Endothelial cell of umbilical vein (primary cell): Measurements from ENCODE around the gene HDAC4. TPM values are rescaled to one million over a fixed set of nuclear protein-coding genes. Genes with fewer than 3 reads are reported as not detected.

Source experiments
- BruUV-seq: library from RNA; stranded (reverse); fragments of 400-500 nt; replicated peaks from 2 replicates; lab custom pipeline; 2021; lab: Mats Ljungman, UMichigan
- CTCF ChIA-PET: fragments of 300-600, 350-600 bp; sonication (Branson Sonifier 250); formaldehyde crosslinking; loops from one replicate; lab custom pipeline; 2021; ENCODE audit warnings: antibody characterized with exemption, inconsistent platforms; lab: Charles Lee
- POLR2A ChIA-PET: fragments of 300-600, 350-600 bp; sonication (Branson Sonifier 250); formaldehyde crosslinking; loops from one replicate; lab custom pipeline; 2021; ENCODE audit warnings: antibody characterized with exemption, inconsistent platforms; lab: Charles Lee
- DNase-seq: peaks from one replicate; pipeline ENCODE4 v3.0.0-alpha.2; 2011; ENCODE audit warnings: low read depth, low spot score
- FAIRE-seq: peaks from 2 replicates; lab custom pipeline; 2011; peaks lifted over from hg19 to GRCh38; lab: Jason Lieb, UNC
- H2AFZ ChIP-seq: 2 replicates; pipeline ENCODE4 v1.6.0; 2012; ENCODE audit warnings: low read depth, low read length, control low read depth, inconsistent platforms
- H3K27ac ChIP-seq: 2 replicates; pipeline ENCODE4 v1.5.1; 2011; ENCODE audit warnings: low read depth, mild to moderate bottlenecking, control low read depth, low read length, moderate library complexity; ENCODE audit not compliant: insufficient read depth
- H3K27me3 ChIP-seq, 2 experiments: 2 replicates each; pipeline versions ENCODE4 v1.6.0 to v1.6.1; 2011; ENCODE audit warnings: low read length in 2 of 2, mixed read lengths in 1 of 2; ENCODE audit not compliant: control insufficient read depth in 2 of 2, insufficient read depth in 2 of 2
- H3K36me3 ChIP-seq, 2 experiments: 2 replicates in 1 of 2; 3 replicates in 1 of 2; pipeline ENCODE4 v1.5.1; 2011; ENCODE audit warnings: low read length in 2 of 2, mild to moderate bottlenecking in 1 of 2, moderate library complexity in 1 of 2; ENCODE audit not compliant: control insufficient read depth in 2 of 2, insufficient read depth in 2 of 2; ENCODE audit errors: extremely low read depth in 1 of 2
- H3K4me1 ChIP-seq: 3 replicates; pipeline ENCODE4 v1.5.1; 2011; ENCODE audit warnings: mild to moderate bottlenecking, low read length; ENCODE audit not compliant: control insufficient read depth, insufficient read depth; ENCODE audit errors: extremely low read depth
- H3K4me2 ChIP-seq: 2 replicates; pipeline ENCODE4 v1.6.1; 2011; ENCODE audit warnings: low read length, control low read depth, mixed read lengths; ENCODE audit not compliant: insufficient read depth
- H3K4me3 ChIP-seq, 3 experiments: fragments of 200-600 bp in 1 of 3; sonication (generic), shearing (Covaris generic) in 1 of 3; replicated peaks in 1 of 3; 2 replicates each; pipeline ENCODE4 v1.5.1; 2011 to 2016; ENCODE audit warnings: control low read depth in 3 of 3, low read length in 3 of 3, mild to moderate bottlenecking in 2 of 3, inconsistent platforms in 1 of 3, low read depth in 1 of 3, moderate library complexity in 1 of 3; ENCODE audit not compliant: insufficient read depth in 1 of 3
- H3K79me2 ChIP-seq: 2 replicates; pipeline ENCODE4 v1.6.0; 2012; ENCODE audit warnings: low read length, inconsistent platforms; ENCODE audit not compliant: control insufficient read depth, insufficient read depth
- H3K9ac ChIP-seq: replicated peaks from 2 replicates; pipeline ENCODE3; 2011; ENCODE audit warnings: low read length, control low read depth; ENCODE audit not compliant: insufficient read depth; ENCODE audit errors: extremely low read depth
- H3K9me1 ChIP-seq: replicated peaks from 3 replicates; pipeline ENCODE4 v1.6.0; 2011; ENCODE audit warnings: mild to moderate bottlenecking, low read length; ENCODE audit not compliant: control insufficient read depth, insufficient read depth; ENCODE audit errors: extremely low read depth
- H3K9me3 ChIP-seq: replicated peaks from 2 replicates; pipeline ENCODE4 v1.5.1; 2012; ENCODE audit warnings: low read length, inconsistent platforms; ENCODE audit not compliant: control insufficient read depth, insufficient read depth
- H4K20me1 ChIP-seq: replicated peaks from 2 replicates; pipeline ENCODE3; 2011; ENCODE audit warnings: mild to moderate bottlenecking, low read length; ENCODE audit not compliant: control insufficient read depth, insufficient read depth; ENCODE audit errors: extremely low read depth
- EZH2 ChIP-seq: IDR thresholded peaks from 2 replicates; pipeline ENCODE4 v1.6.1; 2012; ENCODE audit warnings: borderline replicate concordance, low read depth, mild to moderate bottlenecking, moderate library complexity, low read length, inconsistent platforms; ENCODE audit not compliant: severe bottlenecking
- FOS ChIP-seq: IDR thresholded peaks from 2 replicates; pipeline ENCODE4 v1.6.1; 2011; ENCODE audit warnings: mild to moderate bottlenecking, low read length, moderate library complexity, borderline replicate concordance; ENCODE audit not compliant: insufficient read depth
- GATA2 ChIP-seq: IDR thresholded peaks from 2 replicates; pipeline ENCODE4 v1.7.0; 2011; ENCODE audit warnings: low read depth, mild to moderate bottlenecking, moderate library complexity, mixed read lengths, low read length; ENCODE audit not compliant: insufficient read length, insufficient read depth
- JUN ChIP-seq: IDR thresholded peaks from 2 replicates; pipeline ENCODE4 v1.6.1; 2011; ENCODE audit warnings: borderline replicate concordance, low read depth; ENCODE audit not compliant: insufficient read length, insufficient read depth
- MYC ChIP-seq: IDR thresholded peaks from one replicate; pipeline ENCODE4 v1.6.1; 2011; ENCODE audit warnings: mild to moderate bottlenecking, low read depth, low read length
- POLR2A ChIP-seq: IDR thresholded peaks from 2 replicates; pipeline ENCODE4 v1.6.1; 2012; ENCODE audit warnings: low read depth, mild to moderate bottlenecking, control low read depth, low read length
- POLR2AphosphoS5 ChIP-seq: IDR thresholded peaks from 2 replicates; pipeline ENCODE4 v1.6.1; 2012; ENCODE audit warnings: low read depth, mild to moderate bottlenecking, control low read depth, low read length, moderate library complexity; ENCODE audit not compliant: insufficient read depth
- dilution Hi-C: fragments of 300-500 bp; cut with MboI; formaldehyde crosslinking; loops from one replicate; pipeline ENCODE4 v1.15.0; 2019; ENCODE audit warnings: low sequenced_read_pairs; ENCODE audit not compliant: extremely low pct_ligation_motif_present
- intact Hi-C: fragments of 100-400 bp; cut with micrococcal nuclease; formaldehyde crosslinking; loops from one replicate; pipeline ENCODE4 v1.10.0; 2022
- polyA plus RNA-seq, 4 experiments: library from polyadenylated mRNA; depleted of rRNA in 3 of 4; stranded (reverse) in 3 of 4; unstranded in 1 of 4; fragments of >200 nt; gene quantifications; 2 replicates each; pipeline versions ENCODE4 v1.2.1 to v1.2.3, GENCODE V29; 2011 to 2012; ENCODE audit warnings: missing spikeins in 1 of 4
- total RNA-seq: library from RNA; stranded (reverse); gene quantifications from 2 replicates; pipeline ENCODE4 v1.2.3, GENCODE V29; 2021
- TF ChIP-seq, protein P1 (sequence below), 2 donors: IDR thresholded peaks; 1 replicate in 1 of 2; 2 replicates in 1 of 2; pipeline ENCODE4 v1.5.1; 2011; ENCODE audit warnings: low read length in 2 of 2, mild to moderate bottlenecking in 2 of 2, moderate library complexity in 2 of 2, control low read depth in 1 of 2, inconsistent platforms in 1 of 2, low read depth in 1 of 2; ENCODE audit not compliant: insufficient read depth in 1 of 2; ENCODE audit errors: extremely low read depth in 1 of 2
- TF ChIP-seq, protein P2 (sequence below): IDR thresholded peaks from 2 replicates; pipeline ENCODE4 v1.6.1; 2011; ENCODE audit not compliant: insufficient read depth, insufficient read length

Gene HDAC4
- total and polyA plus RNA-seq, 2 donors (not counting 3 experiments of a cell fraction or from before 2014, with no cell fraction given): 13.4 to 33.0 TPM

DNA sequence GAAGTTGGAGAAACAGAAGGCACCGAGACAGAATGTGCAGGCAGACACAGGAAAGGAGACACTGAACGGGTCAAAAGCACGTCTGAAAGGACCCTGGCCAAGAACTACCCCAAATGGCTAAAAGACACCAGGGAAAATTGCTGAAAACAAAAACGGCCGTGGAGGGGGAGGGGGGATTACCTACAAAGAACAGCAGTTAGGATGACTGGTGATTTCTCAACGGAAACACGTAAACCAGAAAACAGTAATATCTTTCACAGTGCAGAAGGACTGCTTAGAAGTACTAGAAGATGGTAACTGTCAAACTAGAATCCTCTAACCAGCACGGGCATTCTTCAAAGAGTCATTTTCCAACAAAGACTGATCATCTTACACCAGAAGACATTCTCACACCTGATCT, 142.6 kb downstream of the HDAC4 start:
- no peak overlapping the region for H3K4me2 ChIP-seq
- H3K4me1 ChIP-seq: peaks cover 10% of the 10 kb centered on the region
- intact Hi-C loops: no loop called here
- no peak overlapping the region for H3K4me3 ChIP-seq
- no peak overlapping the region for H3K9ac ChIP-seq
- H2AFZ ChIP-seq: no peak overlapping the region
- no peaks in the 10 kb centered on the region for H3K27me3 ChIP-seq
- H3K36me3 ChIP-seq: no peaks in the 10 kb centered on the region
- BruUV-seq: no TSS peak
- DNase-seq (no peak), FAIRE-seq (no peak)
- dilution Hi-C loops: no loop called here
- H3K9me3 ChIP-seq: no peaks in the 10 kb centered on the region
- H3K79me2 ChIP-seq: no peaks in the 10 kb centered on the region
- no peaks in the 10 kb centered on the region for H3K9me1 ChIP-seq
- no peaks in the 10 kb centered on the region for H4K20me1 ChIP-seq
- TF ChIP-seq, protein P1, sequence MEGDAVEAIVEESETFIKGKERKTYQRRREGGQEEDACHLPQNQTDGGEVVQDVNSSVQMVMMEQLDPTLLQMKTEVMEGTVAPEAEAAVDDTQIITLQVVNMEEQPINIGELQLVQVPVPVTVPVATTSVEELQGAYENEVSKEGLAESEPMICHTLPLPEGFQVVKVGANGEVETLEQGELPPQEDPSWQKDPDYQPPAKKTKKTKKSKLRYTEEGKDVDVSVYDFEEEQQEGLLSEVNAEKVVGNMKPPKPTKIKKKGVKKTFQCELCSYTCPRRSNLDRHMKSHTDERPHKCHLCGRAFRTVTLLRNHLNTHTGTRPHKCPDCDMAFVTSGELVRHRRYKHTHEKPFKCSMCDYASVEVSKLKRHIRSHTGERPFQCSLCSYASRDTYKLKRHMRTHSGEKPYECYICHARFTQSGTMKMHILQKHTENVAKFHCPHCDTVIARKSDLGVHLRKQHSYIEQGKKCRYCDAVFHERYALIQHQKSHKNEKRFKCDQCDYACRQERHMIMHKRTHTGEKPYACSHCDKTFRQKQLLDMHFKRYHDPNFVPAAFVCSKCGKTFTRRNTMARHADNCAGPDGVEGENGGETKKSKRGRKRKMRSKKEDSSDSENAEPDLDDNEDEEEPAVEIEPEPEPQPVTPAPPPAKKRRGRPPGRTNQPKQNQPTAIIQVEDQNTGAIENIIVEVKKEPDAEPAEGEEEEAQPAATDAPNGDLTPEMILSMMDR (IDR thresholded peaks at IDR 0.05; ENCODE audit: extremely low read depth in 1 of 2, insufficient read depth in 1 of 2, low read depth in 1 of 2, low read length in 2 of 2): no peak
- TF ChIP-seq MYC: no peak
- TF ChIP-seq JUN: no peak
- TF ChIP-seq FOS: no peak
- TF ChIP-seq EZH2: no peak
- no peak for TF ChIP-seq GATA2
- TF ChIP-seq POLR2A: no peak
- no peak for TF ChIP-seq POLR2AphosphoS5
- TF ChIP-seq, protein P2, sequence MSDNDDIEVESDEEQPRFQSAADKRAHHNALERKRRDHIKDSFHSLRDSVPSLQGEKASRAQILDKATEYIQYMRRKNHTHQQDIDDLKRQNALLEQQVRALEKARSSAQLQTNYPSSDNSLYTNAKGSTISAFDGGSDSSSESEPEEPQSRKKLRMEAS: no peak
- no peak overlapping the region for H3K27ac ChIP-seq
- POLR2A ChIA-PET: no interaction called here
- CTCF ChIA-PET: interaction anchor here (0.7 kb wide), 1 partner anchor 886 kb away, joined by 3 read pairs; no protein-coding TSS in a partner anchor
